Progenitor cell of endocrine pancreas (in vitro differentiated cells): Measurements from ENCODE around the gene STK17B. TPM values are rescaled to one million over a fixed set of nuclear protein-coding genes. Genes with fewer than 3 reads are reported as not detected.

Experiments used
- DNase-seq: peaks from one replicate; pipeline ENCODE4 v3.0.0; 2021; ENCODE audit warnings: low spot score; ENCODE audit not compliant: unreplicated experiment
- H3K27ac Mint-ChIP-seq: 2 replicates; pipeline ENCODE4 v1.8.0; 2021; ENCODE audit warnings: mild to moderate bottlenecking, moderate library complexity, mixed read lengths
- H3K27me3 Mint-ChIP-seq: 2 replicates; pipeline ENCODE4 v1.8.0; 2021; ENCODE audit warnings: mixed read lengths
- H3K36me3 Mint-ChIP-seq: 2 replicates; pipeline ENCODE4 v1.8.0; 2022; ENCODE audit warnings: mixed read lengths; ENCODE audit not compliant: insufficient read depth
- H3K4me1 Mint-ChIP-seq: 2 replicates; pipeline ENCODE4 v1.8.0; 2021; ENCODE audit warnings: low read depth, mixed read lengths
- H3K4me3 Mint-ChIP-seq: 2 replicates; pipeline ENCODE4 v1.8.0; 2021; ENCODE audit warnings: low read depth, mild to moderate bottlenecking, moderate library complexity, mixed read lengths
- H3K9me3 Mint-ChIP-seq: 2 replicates; pipeline ENCODE4 v1.8.0; 2021; ENCODE audit warnings: low read depth, mixed read lengths
- total RNA-seq: library from RNA; stranded (reverse); gene quantifications from 2 replicates; pipeline ENCODE4 v1.2.1, GENCODE V29; 2021
- TF ChIP-seq, protein P1 (sequence below): fragments of 200-600 bp; sonication (generic); IDR thresholded peaks from one replicate; pipeline ENCODE4 v1.5.0; 2021; ENCODE audit warnings: antibody characterized with exemption, mild to moderate bottlenecking; ENCODE audit not compliant: unreplicated experiment

The STK17B gene
- total RNA-seq, 1 donor from 2014 or later: 3.4 TPM

DNA sequence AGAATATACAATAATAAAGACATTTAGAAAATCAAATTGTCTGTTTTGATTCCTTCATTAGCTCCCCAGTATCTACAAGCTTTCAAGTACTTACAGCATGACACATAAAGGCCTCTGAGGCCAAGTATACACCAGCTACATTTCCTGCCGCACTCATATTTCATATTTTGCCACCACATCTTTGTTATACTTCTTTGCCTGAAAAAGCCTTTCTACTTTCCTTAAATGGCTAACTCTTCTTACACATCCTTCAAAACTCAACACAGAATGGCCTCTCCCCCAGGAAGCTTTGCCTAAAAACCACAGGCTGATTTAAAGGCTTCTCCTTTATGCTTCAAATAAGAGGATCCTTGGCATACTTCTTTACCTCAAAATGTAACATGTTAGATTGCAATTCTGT lies 4.5 kb downstream of the STK17B start:
- H3K4me1 Mint-ChIP-seq: peaks cover 5% of the 10 kb centered on the region

DNA sequence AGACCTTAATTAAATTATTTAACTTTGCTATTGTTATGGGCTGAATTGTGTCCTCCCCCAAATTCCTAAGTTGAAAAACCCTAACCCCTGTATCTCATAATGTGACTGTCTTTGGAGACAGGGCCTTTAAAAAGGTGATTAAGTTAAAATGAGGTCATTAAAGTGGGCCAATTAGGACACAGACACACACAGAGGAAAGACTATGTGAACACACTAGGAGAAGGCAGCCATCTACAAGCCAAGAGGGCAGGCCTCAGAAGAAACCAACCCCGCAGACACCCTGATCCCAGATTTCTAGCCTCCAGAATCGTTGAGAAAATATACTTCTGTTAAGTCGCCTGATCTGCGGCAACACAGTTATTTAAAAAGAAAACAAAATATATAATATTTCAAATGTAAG lies 6.4 kb downstream of the STK17B start:
- H3K27me3 Mint-ChIP-seq: peaks cover under 1% of the 10 kb centered on the region
- H3K4me3 Mint-ChIP-seq: no peak overlapping the region
- TF ChIP-seq, protein P1, sequence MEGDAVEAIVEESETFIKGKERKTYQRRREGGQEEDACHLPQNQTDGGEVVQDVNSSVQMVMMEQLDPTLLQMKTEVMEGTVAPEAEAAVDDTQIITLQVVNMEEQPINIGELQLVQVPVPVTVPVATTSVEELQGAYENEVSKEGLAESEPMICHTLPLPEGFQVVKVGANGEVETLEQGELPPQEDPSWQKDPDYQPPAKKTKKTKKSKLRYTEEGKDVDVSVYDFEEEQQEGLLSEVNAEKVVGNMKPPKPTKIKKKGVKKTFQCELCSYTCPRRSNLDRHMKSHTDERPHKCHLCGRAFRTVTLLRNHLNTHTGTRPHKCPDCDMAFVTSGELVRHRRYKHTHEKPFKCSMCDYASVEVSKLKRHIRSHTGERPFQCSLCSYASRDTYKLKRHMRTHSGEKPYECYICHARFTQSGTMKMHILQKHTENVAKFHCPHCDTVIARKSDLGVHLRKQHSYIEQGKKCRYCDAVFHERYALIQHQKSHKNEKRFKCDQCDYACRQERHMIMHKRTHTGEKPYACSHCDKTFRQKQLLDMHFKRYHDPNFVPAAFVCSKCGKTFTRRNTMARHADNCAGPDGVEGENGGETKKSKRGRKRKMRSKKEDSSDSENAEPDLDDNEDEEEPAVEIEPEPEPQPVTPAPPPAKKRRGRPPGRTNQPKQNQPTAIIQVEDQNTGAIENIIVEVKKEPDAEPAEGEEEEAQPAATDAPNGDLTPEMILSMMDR: no peak
- H3K9me3 Mint-ChIP-seq: no peaks in the 10 kb centered on the region
- H3K4me1 Mint-ChIP-seq: peaks cover 3% of the 10 kb centered on the region
- no peak for DNase-seq
- H3K27ac Mint-ChIP-seq: no peak overlapping the region
- H3K36me3 Mint-ChIP-seq: peaks cover 2% of the 10 kb centered on the region

More for the DNA sequence above, 4.5 kb downstream of the STK17B start:
- no peak overlapping the region for H3K4me3 Mint-ChIP-seq
- TF ChIP-seq, protein P1: no peak
- peaks cover 2% of the 10 kb centered on the region for H3K36me3 Mint-ChIP-seq
- peaks cover 4% of the 10 kb centered on the region for H3K27me3 Mint-ChIP-seq
- no peak overlapping the region for H3K27ac Mint-ChIP-seq
- DNase-seq: no peak
- H3K9me3 Mint-ChIP-seq: no peaks in the 10 kb centered on the region

- no peak overlapping the region for H3K27ac Mint-ChIP-seq
- no peaks in the 10 kb centered on the region for H3K27me3 Mint-ChIP-seq
- TF ChIP-seq, protein P1: no peak
- no peaks in the 10 kb centered on the region for H3K4me1 Mint-ChIP-seq
- no peaks in the 10 kb centered on the region for H3K9me3 Mint-ChIP-seq
- H3K4me3 Mint-ChIP-seq: no peak overlapping the region
- H3K36me3 Mint-ChIP-seq: peaks cover 2% of the 10 kb centered on the region
- DNase-seq: no peak
Measured at GRCh38 chr2:196163285-196163684, 8.1 kb downstream of the STK17B start.

GRCh38 chr2:196162586-196163175 lies 8.7 kb downstream of the STK17B start:
- Mint-ChIP-seq H3K27ac (no peak overlapping the region), H3K4me3 (no peak overlapping the region), H3K27me3 (no peaks in the 10 kb centered on the region), H3K4me1 (no peaks in the 10 kb centered on the region), H3K9me3 (no peaks in the 10 kb centered on the region), H3K36me3 (peaks cover 2% of the 10 kb centered on the region)
- TF ChIP-seq, protein P1: no peak
- DNase-seq: no peak

- peaks cover 2% of the 10 kb centered on the region for H3K36me3 Mint-ChIP-seq
- TF ChIP-seq, protein P1: no peak
- H3K4me3 Mint-ChIP-seq: no peak overlapping the region
- H3K27me3 Mint-ChIP-seq: no peaks in the 10 kb centered on the region
- no peaks in the 10 kb centered on the region for H3K4me1 Mint-ChIP-seq
- DNase-seq: no peak
- H3K27ac Mint-ChIP-seq: no peak overlapping the region
- no peaks in the 10 kb centered on the region for H3K9me3 Mint-ChIP-seq
Measured at GRCh38 chr2:196160946-196161345, 10.4 kb downstream of the STK17B start.
